ENCODE results near the gene PCCA.
A peak's percentile ranks its signal among the peaks of the same experiment; 100 is the strongest.
"Not testable (repeated sequence)": the region's sequence is repeated elsewhere in the genome, so short reads cannot be mapped to it uniquely, and the experiment has no call there.

PCCA gene, protein sequence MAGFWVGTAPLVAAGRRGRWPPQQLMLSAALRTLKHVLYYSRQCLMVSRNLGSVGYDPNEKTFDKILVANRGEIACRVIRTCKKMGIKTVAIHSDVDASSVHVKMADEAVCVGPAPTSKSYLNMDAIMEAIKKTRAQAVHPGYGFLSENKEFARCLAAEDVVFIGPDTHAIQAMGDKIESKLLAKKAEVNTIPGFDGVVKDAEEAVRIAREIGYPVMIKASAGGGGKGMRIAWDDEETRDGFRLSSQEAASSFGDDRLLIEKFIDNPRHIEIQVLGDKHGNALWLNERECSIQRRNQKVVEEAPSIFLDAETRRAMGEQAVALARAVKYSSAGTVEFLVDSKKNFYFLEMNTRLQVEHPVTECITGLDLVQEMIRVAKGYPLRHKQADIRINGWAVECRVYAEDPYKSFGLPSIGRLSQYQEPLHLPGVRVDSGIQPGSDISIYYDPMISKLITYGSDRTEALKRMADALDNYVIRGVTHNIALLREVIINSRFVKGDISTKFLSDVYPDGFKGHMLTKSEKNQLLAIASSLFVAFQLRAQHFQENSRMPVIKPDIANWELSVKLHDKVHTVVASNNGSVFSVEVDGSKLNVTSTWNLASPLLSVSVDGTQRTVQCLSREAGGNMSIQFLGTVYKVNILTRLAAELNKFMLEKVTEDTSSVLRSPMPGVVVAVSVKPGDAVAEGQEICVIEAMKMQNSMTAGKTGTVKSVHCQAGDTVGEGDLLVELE

DNA sequence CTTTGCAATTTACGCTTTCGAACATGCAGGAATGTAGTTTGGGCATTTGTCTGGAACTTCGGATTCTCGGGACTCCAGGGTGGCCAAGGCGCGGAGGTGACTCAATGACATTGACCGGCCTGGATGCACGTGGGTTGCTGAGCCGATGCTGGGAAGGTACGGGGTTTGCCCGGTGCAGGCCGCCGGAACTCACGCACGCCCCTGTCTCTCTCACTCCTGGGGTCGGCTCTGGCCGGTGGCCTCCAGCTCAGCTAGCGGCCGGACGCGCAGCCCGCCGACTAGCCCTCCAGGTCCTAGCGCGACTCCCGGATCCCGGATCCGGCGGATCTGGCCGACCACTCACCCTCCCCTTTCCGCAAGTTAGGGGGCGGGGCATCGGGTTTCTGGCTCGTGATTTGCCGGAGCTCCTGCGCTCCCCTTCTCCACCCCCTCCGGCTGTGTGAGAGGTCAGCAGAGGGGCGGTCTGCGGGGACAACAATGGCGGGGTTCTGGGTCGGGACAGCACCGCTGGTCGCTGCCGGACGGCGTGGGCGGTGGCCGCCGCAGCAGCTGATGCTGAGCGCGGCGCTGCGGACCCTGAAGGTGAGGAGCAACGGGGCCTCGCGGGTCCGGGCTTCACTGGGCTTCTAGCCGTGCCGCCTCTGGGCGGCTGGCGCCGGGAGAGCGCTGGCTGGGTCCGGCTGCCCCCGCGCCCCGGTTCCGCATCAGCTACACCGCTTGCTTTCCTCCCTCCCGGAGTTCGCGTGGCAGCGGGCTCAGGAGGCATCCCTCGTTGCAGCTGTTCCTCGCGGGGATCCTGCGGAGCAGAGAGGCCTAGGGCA lies at the start of gene PCCA:
PCCA (plus strand) TSS at position 450 of the 821 bp plus-strand sequence; CDS start at position 478, 28 bp downstream.
- DNase-seq, result peak; percentile 93

DNA sequence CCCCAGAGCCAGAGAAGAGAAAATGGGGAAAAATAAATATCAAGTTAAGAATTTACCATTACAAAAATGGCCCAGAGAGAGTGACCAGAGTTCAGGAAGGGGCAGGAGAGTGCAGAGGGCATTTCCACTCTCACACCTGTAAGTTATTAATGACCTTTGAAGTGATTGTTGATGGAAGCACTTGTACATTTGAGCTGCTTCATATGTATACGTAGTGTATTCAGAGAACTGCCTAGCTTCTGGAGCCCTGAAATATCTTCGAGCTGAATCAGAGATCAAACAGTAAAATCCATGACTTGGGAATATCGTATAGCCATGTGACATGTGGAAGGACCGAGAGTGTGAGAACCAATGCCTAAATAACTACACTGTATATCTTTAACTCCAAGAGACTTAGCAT lies 49.2 kb upstream of the PCCA start:
- no peak for DNase-seq

DNA sequence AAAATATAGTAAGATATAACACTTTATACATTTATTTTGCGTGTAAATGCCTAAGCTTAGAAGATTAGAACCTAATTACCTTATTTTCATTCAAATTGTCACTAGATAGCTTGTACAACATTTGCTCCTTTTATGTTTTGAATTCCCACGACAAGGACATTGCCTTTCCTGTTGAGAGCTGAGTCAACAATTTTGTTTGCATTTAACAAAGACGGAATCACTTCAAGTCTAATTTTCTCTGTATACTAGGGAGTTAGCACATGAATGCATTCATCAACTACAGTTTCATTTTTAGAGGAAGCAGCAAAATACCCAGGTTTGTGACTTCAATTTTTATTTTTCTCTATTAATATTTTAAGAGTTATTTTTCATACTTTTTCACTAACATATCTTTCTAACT lies 48.7 kb upstream of the PCCA start:
- no peak for DNase-seq

DNA sequence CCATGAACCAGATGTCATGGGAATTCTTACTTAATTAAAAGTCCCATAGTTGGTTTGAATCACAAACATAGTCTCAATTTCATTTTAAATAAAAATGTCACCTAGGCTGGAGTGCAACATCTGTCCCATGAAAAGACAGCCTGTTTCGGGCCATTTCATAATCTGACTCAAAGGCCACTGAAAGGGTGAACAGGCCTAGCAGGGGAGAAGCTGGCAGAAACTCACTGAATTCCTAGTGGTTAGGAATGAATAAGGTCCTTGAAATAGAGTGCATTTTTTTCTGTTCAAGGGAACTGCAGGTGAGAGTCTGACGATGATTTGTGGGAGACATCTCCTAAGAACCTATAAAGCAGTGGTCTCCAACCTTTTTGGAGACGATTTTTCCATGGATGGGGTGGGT lies 44.0 kb upstream of the PCCA start:
- DNase-seq, result no peak

DNA sequence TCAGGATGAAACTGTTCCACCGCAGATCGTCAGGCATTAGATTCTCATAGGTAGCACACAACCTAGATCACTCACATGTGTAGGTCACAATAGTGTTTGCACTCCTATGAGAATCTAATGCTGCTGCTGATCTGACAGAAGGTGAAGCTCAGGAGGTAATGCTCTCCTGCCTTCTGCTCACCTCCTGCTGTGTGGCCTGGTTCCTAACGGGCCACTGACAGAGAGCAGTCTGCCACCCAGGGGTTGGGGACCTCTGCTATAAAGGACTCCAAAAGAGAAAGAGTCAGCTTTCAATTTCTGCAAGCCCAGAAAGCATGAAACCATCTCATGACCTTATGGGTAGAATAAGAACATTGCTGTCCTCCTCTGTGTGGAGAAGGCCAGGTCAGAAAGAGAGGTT lies 43.5 kb upstream of the PCCA start:
- DNase-seq, result no peak

DNA sequence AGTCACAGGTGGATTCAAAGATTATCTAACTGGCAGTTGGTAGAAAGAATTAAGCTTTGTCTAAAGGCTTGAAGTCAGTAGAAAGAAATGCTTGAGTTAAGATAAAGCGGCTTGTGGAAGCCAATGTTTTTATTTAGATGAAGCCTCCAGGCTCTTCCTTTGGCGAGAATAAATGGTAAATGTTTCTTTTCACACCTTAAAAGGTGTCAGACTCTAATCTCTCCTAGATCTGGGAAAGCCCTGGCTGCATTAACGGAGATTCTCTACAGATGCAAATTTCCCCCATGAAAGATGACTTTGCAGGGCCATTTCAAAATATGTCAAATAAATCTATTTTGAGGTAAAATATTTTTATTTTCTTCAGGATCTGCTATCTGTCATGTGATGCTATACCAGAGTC lies 37.8 kb upstream of the PCCA start:
- no peak for DNase-seq

DNA sequence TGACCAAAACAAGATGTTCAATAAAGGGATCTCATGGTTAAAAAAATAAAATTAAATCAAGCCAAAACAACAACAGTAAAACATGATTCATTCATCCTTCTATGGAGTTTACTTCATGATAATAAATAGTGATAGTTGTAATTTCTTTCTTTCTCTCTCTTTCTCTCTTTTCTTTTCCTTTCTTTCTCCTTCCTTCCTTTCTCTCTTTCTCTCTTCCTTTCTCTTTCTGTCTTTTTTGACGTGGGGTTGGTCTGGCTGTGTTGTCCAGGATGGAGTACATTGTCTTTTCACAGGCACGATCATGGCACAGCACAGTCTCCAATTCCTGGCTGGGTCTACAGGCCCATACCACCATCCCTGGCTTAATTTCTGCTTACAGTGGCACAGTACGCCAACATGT lies 29.1 kb upstream of the PCCA start:
- DNase-seq, result no peak

DNA sequence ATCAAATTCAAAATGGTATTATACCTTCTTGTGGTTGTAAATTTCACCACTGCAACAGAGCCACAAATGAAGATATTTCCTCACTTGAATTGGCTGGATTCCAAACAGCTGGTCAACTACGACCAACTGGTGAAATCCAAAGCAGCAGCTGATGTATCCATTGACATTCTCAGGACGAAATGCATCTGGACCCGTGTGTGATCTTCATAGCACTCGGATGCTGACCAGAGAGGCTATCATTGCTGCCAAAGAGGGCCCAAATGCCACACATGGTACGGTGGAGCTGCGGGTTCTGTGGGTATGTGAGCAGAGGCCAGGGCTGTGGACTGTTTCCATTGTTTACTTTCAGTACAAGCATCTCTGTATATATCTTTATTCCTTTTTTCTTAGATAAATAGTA lies 25.6 kb upstream of the PCCA start:
- peak in 1 of 2 experiments; percentile 4 for DNase-seq

DNA sequence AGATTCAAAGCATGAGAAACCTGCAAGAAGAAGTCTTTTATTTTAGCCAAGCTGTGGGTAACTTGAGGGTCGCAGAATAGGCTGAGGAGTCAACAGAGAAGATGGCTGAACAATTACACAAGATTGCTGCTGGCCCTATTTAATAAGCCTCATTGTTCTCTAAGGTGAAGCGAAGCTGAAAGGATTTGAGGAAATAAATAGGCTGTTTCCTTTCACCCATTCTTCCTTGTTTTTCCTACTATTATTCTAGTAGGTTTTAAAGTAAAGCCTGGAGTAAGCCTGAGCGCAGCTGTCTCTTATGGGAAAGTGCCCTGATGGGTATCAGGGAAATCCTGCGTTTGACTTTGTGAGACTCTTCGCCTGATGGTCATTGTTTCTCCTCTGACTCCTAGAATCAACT lies 25.0 kb upstream of the PCCA start:
- DNase-seq, result no peak

DNA sequence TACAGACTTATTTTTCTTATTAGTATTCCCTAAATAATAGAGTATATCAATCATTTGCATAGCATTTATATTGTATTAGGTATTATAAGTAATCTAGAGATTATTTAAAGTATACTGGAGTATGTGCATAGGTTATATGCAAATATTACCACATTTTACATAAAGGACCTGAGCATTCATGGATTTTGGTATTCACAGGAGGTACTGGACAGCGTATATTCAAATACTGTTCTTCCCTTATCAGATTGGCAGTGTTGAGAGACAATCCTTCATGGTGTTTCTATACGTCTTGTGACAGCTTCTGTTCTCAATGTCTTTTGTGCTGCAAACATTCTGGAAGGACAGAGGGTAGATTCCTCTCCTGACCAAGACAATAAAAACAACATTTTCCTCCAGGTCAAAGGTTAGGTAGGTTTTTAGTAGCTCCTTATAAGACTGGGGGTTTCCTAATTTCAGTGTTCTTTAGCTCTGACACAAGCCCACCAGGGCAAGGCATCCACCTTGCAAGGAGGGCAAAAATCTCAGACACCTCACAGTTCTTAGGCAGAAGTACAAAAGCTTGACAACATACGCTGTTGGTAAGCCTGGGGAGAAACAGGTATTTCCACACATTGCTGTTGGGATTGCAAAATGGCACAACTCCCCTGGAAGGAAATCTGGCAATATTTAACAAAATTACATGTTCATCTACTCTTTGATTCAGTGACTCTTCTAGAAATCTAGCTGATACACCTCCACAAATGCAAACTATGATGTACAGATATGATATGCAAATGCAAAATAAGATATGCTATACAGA lies 20.6 kb upstream of the PCCA start:
- peak; percentile 3 to 30 for DNase-seq

DNA sequence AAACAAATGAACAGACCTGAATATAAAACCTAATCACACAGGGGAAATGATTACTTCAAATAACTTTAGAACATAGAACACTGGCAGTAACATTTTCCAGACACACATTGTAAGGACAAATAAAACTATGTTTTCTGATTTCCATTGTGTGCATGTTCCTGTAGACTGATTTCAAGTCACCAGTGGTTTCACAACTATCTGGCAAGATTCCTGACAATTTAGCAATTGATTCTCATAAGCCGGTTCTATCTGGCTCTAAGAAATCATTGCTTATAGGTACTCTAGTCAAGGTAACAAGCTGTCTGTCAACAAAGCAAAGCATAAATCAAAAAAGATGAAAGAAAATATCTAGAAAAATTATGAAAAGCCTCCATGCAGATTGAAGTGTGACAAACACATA lies 19.6 kb upstream of the PCCA start:
- DNase-seq, result peak; percentile 18 to 27

DNA sequence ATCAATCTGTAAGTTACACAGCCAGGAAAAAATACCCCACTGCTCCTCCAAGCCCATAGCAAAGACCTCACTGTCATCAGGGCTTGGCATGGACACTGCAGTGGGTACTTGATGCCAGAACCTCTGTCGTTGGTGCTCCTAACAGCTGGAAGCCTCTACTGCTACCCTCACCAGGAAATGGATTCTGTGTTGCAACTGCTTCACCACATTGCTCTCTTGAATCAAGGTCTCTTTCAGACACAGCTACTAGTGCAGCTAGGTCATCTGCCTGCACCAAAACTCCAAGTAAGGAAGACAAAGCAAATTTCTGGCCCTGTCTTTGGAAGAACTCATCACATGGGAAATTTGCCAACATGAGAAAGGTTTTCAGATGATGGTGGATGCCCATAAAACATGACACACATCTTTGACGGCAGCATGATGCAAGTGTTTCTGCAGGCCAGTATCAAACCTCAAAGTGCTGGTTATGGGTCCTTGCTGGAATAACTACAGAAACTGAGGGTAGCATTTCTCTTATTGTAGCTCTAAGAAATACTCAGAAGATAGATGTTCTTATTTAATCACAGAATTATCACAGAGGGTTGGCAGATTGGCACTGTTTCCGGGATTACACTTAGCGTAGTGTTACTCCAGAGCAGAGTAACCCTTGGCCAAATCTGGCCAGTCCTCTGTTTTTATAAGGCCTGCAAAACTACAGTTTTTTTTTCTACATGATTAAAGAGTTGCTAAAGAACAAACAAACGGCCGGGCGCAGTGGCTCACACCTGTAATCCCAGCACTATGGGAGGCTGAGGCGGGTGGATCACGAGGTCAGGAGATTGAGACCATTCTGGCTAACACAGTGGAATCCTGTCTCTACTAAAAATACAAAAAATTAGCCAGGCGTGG lies 12.9 kb upstream of the PCCA start:
- DNase-seq, result peak; percentile 67

DNA sequence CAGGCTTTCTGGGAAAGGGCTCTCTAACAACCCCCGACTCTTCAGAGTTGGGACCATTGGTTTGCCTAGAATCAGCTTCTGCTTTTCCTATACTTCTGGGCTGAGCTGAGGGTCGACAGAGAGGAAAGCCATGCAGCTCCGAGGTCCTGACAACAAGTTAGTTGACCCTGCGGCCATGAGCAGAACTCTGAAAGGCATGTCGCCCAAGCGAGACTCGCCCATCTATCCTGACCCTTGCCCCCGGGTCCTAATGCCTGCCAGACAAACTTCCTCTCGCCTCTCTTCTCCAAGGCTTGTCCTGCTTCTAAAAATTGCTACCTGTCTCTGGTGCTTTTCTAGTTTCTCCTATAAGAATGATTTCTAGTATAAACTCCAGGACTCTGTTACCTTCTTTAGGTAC lies 9.9 kb upstream of the PCCA start:
- DNase-seq, result not testable (repeated sequence)

DNA sequence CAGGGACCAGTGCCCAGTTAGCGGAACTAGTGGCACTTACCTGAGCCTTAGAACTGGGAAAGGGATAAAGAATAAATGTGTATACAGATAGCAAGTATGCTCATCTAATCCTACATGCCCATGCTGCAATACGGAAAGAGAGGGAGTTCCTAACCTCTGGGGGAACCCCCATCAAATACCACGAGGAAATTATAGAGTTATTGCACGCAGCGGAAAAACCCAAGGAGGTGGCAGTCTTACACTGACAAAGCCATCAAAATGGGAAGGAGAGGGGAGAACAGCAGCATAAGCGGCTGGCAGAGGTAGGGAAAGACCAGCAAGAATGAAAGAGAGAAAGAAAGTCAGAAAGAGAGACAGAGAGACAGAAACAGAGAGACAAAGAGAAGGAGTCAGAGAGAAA lies 5.5 kb upstream of the PCCA start:
- not testable (repeated sequence) for DNase-seq

DNA sequence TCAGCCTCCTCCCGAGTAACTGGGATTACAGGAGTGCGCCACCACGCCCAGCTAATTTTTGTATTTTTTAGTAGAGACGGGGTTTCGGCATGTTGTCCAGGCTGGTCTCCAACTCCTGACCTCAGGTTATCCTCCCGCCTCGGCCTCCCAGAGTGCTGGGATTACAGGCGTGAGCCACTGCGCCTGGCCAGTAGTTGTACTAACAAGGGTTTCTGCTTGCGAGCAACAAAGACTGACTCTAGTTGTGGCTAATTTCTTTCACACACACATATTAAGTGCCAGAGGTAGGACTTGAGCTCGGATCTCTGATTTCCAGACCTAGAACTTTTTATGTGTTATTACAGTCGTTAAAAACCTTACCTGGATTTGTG lies 635 bp upstream of the PCCA start:
- DNase-seq, result no peak

DNA sequence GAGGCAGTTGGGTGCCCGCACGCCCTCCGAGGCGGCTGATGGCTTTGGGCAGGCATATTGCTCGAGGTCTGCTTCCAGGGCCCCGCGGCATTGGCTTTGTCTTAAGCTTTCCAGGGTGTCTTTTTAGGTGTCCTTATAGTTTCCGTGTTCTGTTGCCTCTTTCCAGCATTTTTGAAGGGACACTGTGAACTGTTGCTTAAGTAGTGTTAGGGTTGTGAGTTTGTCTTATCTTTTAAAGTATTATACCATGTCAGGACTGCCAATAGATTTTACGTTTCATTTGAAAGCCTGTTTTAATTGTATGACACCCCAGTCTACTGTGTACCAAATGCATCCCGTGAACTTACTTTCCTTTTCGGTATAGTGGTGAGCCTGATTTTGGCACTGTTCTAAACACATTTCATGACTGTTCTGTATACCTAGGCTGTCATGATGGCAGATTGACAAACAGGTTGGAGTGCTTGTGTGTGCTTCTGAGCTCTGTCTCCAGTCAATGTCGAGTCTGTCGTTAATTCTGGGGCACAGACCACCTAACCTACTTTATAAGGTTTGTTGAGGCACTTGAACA lies 656 bp downstream of the PCCA start:
- DNase-seq, result peak; percentile 31 to 42

DNA sequence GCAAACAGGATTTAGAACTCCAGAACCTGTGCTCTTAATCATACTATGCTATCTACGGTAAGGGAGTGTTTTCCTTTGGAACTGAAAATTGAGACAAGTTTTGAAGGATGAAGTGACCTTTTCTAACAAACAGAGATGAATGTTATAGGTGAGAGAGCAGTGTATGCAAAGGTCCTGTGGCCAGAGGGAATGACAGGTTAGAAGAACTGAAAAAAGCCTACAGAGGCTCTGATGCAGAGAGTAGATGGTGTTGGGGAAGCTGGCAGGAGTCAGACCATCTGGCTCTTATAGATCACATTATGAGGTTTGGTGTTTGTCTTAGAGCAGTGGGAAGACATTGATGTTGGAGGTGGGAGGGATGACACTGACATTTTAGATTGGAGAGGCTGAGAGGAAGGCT lies 2.0 kb downstream of the PCCA start:
- DNase-seq, result no peak

DNA sequence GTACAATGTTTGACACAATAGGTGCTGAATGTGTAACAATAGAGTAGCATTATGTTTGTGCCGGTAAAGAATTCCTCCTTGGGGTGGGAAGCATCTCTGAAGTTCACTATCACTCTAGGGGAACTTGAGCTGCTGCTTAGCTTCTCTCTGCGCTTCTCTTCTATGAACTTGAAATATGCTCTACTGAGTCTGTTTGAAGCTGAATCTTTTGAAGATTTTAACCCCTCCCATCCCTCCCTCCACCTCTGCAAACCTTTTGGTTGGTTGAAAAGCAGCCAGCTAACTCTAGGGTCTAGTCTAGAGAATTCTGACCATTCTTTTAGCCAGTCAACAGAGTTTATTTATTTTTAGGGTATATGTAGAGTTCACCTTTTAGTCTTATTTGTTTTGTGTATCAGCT lies 2.5 kb downstream of the PCCA start:
- DNase-seq, result no peak

DNA sequence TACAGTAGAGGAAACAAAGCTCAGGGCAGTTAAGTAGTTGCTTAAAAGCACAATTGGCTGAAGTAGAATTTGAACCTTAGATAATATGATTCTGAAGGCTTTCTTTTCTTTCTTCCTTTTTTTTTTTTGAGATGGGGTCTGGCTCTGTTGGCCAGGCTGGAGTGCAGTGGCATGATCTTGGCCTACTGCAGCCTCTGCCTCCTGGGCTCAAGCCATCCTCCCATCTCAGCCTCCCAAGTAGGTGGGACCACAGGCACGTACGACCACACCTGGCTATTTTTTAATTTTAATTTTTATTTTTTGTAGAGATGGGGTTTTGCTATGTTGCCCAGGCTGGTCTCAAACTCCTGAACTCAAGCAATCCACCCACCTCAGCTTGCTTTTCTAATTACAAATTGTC lies 3.4 kb downstream of the PCCA start:
- not testable (repeated sequence) for DNase-seq

DNA sequence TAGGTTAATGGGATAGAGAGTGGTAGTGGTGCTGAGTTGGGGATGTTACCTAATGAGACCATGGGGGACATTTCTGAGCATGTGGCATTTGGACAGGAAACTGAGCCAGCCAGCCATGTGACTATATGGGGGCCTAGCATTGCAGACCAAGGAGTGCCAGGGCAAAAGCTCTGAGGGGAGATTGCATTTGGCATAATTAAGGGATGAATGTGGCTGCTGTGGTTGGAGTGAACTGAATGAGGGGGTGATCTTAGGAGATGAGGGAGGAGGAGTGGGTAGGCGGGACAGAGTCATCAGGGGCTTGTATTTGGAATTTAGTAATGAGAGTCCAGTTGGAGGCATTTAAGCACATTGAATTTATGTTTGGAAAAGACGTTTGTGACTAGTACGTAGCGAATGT lies 6.6 kb downstream of the PCCA start:
- no peak for DNase-seq

DNA sequence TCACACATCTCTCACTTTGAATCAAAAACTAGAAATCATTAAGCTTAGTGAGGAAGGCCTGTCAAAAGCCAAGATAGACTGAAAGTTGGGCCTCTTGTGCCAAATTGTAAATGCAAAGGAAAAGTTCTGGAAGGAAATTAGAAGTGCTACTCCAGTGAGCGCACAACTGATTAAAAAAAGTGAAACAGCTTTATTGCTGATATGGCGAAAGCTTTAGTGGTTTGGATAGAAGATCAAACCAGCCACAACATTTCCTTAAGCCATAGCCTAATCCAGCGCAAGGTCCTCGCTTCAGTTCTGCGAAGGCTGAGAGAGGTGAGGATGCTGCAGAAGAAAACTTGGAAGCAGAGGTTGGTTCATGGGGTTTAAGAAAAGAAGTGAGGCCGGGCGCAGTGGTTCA lies 7.6 kb downstream of the PCCA start:
- no peak for DNase-seq

Measured in AML-193 (cell line).